IMR-90 (cell line): ENCODE results near the gene NT5DC2. TPM values are rescaled to one million over a fixed set of nuclear protein-coding genes. Genes with fewer than 3 reads are reported as not detected.

Experiments
- ATAC-seq: fragments of 200-7000 bp; cut with Tn5 transposase; 2 replicates; pipeline ENCODE4 v1.9.1; 2020; ENCODE audit warnings: low read depth, mild to moderate bottlenecking, moderate library complexity
- BruUV-seq: library from RNA; stranded (reverse); fragments of 400-500 nt; replicated peaks from 2 replicates; lab custom pipeline; 2021; lab: Mats Ljungman, UMichigan
- CTCF ChIA-PET: fragments of 300-600 bp; formaldehyde crosslinking; extraction: SDS; loops from one replicate; lab custom pipeline; 2021; ENCODE audit warnings: antibody characterized with exemption; lab: Yijun Ruan, JAX
- POLR2A ChIA-PET: fragments of 300-600 bp; sonication (Branson Sonifier 250); formaldehyde crosslinking; loops from one replicate; lab custom pipeline; 2022; ENCODE audit warnings: antibody characterized with exemption; ENCODE audit not compliant: unreplicated experiment; lab: Charles Lee
- DNase-seq: peaks from one replicate; pipeline ENCODE4 v3.0.0; 2013
- H2AFZ ChIP-seq: replicated peaks from 2 replicates; pipeline ENCODE3; 2013; ENCODE audit warnings: low read length, mild to moderate bottlenecking; ENCODE audit not compliant: poor library complexity
- H2AK5ac ChIP-seq: 2 replicates; pipeline ENCODE4 v1.6.1; 2013; ENCODE audit warnings: low read depth, low read length, inconsistent platforms
- H2AK9ac ChIP-seq: replicated peaks from 2 replicates; pipeline ENCODE3; 2013; ENCODE audit warnings: mild to moderate bottlenecking, low read depth, low read length, moderate library complexity; ENCODE audit not compliant: poor library complexity
- H2BK120ac ChIP-seq: 2 replicates; pipeline ENCODE4 v1.6.1; 2013; ENCODE audit warnings: low read depth, low read length, inconsistent platforms
- H2BK15ac ChIP-seq: 3 replicates; pipeline ENCODE4 v1.6.1; 2013; ENCODE audit warnings: low read depth, low read length, inconsistent platforms
- H2BK20ac ChIP-seq: 2 replicates; pipeline ENCODE4 v1.6.1; 2013; ENCODE audit warnings: low read depth, mild to moderate bottlenecking, inconsistent platforms, low read length, moderate library complexity
- H2BK5ac ChIP-seq: 2 replicates; pipeline ENCODE4 v1.6.1; 2013; ENCODE audit warnings: mild to moderate bottlenecking, low read depth, low read length, inconsistent platforms; ENCODE audit not compliant: poor library complexity, severe bottlenecking
- H3K14ac ChIP-seq: replicated peaks from 2 replicates; pipeline ENCODE4 v1.6.1; 2013; ENCODE audit warnings: low read depth, low read length, inconsistent platforms
- H3K18ac ChIP-seq: 2 replicates; pipeline ENCODE4 v1.6.1; 2013; ENCODE audit warnings: low read depth, low read length, control low read depth
- H3K23ac ChIP-seq: 2 replicates; pipeline ENCODE4 v1.6.1; 2013; ENCODE audit warnings: low read depth, low read length, inconsistent platforms
- H3K27ac ChIP-seq: 2 replicates; pipeline ENCODE4 v1.5.1; 2013; ENCODE audit warnings: mild to moderate bottlenecking, control low read depth, low read length; ENCODE audit not compliant: insufficient read depth
- H3K27me3 ChIP-seq: 2 replicates; pipeline ENCODE4 v1.6.1; 2013; ENCODE audit warnings: low read length; ENCODE audit not compliant: control insufficient read depth, insufficient read depth
- H3K36me3 ChIP-seq: 2 replicates; pipeline ENCODE4 v1.6.1; 2013; ENCODE audit warnings: low read length, mixed read lengths; ENCODE audit not compliant: control insufficient read depth, insufficient read depth
- H3K4ac ChIP-seq: 2 replicates; pipeline ENCODE4 v1.6.1; 2013; ENCODE audit warnings: low read depth, low read length, inconsistent platforms
- H3K4me1 ChIP-seq: 2 replicates; pipeline ENCODE4 v1.6.1; 2013; ENCODE audit warnings: low read length, mixed read lengths; ENCODE audit not compliant: control insufficient read depth, insufficient read depth
- H3K4me2 ChIP-seq: 2 replicates; pipeline ENCODE4 v1.6.1; 2013; ENCODE audit warnings: low read depth, mild to moderate bottlenecking, control low read depth, low read length, moderate library complexity
- H3K4me3 ChIP-seq: 2 replicates; pipeline ENCODE4 v1.5.1; 2013; ENCODE audit warnings: low read depth, mild to moderate bottlenecking, control low read depth, low read length, moderate library complexity; ENCODE audit not compliant: insufficient read depth
- H3K56ac ChIP-seq: 2 replicates; pipeline ENCODE4 v1.6.1; 2013; ENCODE audit warnings: low read length, inconsistent platforms; ENCODE audit not compliant: insufficient read depth; ENCODE audit errors: extremely low read depth
- H3K79me1 ChIP-seq, 2 experiments: 2 replicates each; pipeline ENCODE4 v1.6.1; 2013; ENCODE audit warnings: low read length in 2 of 2, inconsistent platforms in 1 of 2, low read depth in 1 of 2
- H3K9ac ChIP-seq: 2 replicates; pipeline ENCODE4 v1.6.1; 2013; ENCODE audit warnings: low read depth, low read length, control low read depth
- H3K9me1 ChIP-seq: 2 replicates; pipeline ENCODE4 v1.6.1; 2013; ENCODE audit warnings: low read length, inconsistent platforms; ENCODE audit not compliant: insufficient read depth
- H3K9me3 ChIP-seq: 2 replicates; pipeline ENCODE4 v1.6.1; 2013; ENCODE audit warnings: low read length; ENCODE audit not compliant: control insufficient read depth, insufficient read depth
- H4K20me1 ChIP-seq: 2 replicates; pipeline ENCODE4 v1.6.1; 2013; ENCODE audit warnings: low read length, inconsistent platforms; ENCODE audit not compliant: insufficient read depth
- H4K5ac ChIP-seq: 2 replicates; pipeline ENCODE4 v1.6.1; 2013; ENCODE audit warnings: mild to moderate bottlenecking, low read depth, low read length, control low read depth
- H4K8ac ChIP-seq, 2 experiments: 2 replicates each; pipeline ENCODE4 v1.6.1; 2013; ENCODE audit warnings: low read depth in 2 of 2, low read length in 2 of 2, control low read depth in 1 of 2, inconsistent platforms in 1 of 2
- H4K91ac ChIP-seq: 2 replicates; pipeline ENCODE4 v1.6.1; 2013; ENCODE audit warnings: low read depth, low read length, inconsistent platforms; ENCODE audit not compliant: insufficient read depth
- CTCF ChIP-seq: conservative IDR thresholded peaks from 2 replicates; pipeline ENCODE4 v1.5.1; 2012; ENCODE audit warnings: mild to moderate bottlenecking, low read depth, low read length, improper control_type of control experiment
- POLR2A ChIP-seq: IDR thresholded peaks from 2 replicates; pipeline ENCODE4 v1.6.1; 2012; ENCODE audit warnings: mild to moderate bottlenecking, low read depth, low read length
- RAD21 ChIP-seq: IDR thresholded peaks from 2 replicates; pipeline ENCODE4 v1.6.1; 2012; ENCODE audit warnings: low read length, improper control_type of control experiment
- WGBS, 2 experiments: methylation state at CpG; one replicate each; pipeline versions ENCODE4 v1.1.5 to v1.1.7; 2013; ENCODE audit warnings: missing lambda C conversion rate in 2 of 2; ENCODE audit not compliant: insufficient read length in 1 of 2; ENCODE audit errors: extremely low coverage in 2 of 2; 5-methylcytosine and 5-hydroxymethylcytosine counted together
- dilution Hi-C: fragments of 300-500 bp; cut with HindIII; formaldehyde crosslinking; loops from one replicate; pipeline ENCODE4 v1.14.3; 2018; ENCODE audit warnings: low sequenced_read_pairs; ENCODE audit not compliant: unreplicated experiment
- in situ Hi-C: fragments of 300-500 bp; cut with MboI; formaldehyde crosslinking; loops from 3 replicates; pipeline ENCODE4 v1.14.3; 2019; ENCODE audit warnings: low sequenced_read_pairs, inconsistent platforms, mixed read lengths
- intact Hi-C: fragments of 100-400 bp; cut with micrococcal nuclease; formaldehyde crosslinking; loops from 2 replicates; pipeline ENCODE4 v1.10.0; 2022
- polyA plus RNA-seq, 3 experiments: library from polyadenylated mRNA; depleted of rRNA; stranded (reverse); fragments of >200 nt; gene quantifications; 2 replicates each; pipeline ENCODE4 v1.2.3, GENCODE V29; 2012; ENCODE audit warnings: low replicate concordance in 1 of 3
- total RNA-seq: library from RNA; depleted of rRNA; stranded (reverse); fragments of >200 nt; gene quantifications from 2 replicates; pipeline ENCODE4 v1.2.3, GENCODE V29; 2012

The NT5DC2 gene
- total and polyA plus RNA-seq, 2 of the 4 experiments (the other 2 are of a cell fraction), result 161 to 200 TPM

GRCh38 chr3:52481819-52482521, 51.7 kb downstream of the NT5DC2 start:
- Histone ChIP-seq H3K14ac (no peak overlapping the region), H3K56ac (no peak overlapping the region), H3K9me1 (peaks cover 19% of the 10 kb centered on the region; the same call in 1 of the 2 replicates), H4K5ac (no peak overlapping the region), H3K27me3 (no peaks in the 10 kb centered on the region), H4K20me1 (peaks cover 32% of the 10 kb centered on the region), H3K9ac (no peak overlapping the region), H4K8ac (no peak overlapping the region), H2AFZ (no peak overlapping the region), H3K27ac (no peak overlapping the region), H3K36me3 (peaks cover 83% of the 10 kb centered on the region), H3K9me3 (no peaks in the 10 kb centered on the region), H4K91ac (no peak overlapping the region), H2BK120ac (no peak overlapping the region), H3K79me1 (peaks cover 6 to 47% of the 10 kb centered on the region in 2 experiments; a peak in 3 of 4 replicates), H3K18ac (no peak overlapping the region), H2AK9ac (no peak overlapping the region), H2BK15ac (no peak overlapping the region), H2BK20ac (no peak overlapping the region), H3K23ac (no peak overlapping the region), H3K4me2 (no peak overlapping the region), H3K4me3 (no peak overlapping the region), H2BK5ac (no peak overlapping the region), H3K4ac (no peak overlapping the region), H3K4me1 (peaks cover 13% of the 10 kb centered on the region; the same call in 1 of the 2 replicates), H2AK5ac (no peak overlapping the region)
- in situ Hi-C loops, result no loop called here
- ATAC-seq (no peak), DNase-seq (peak; percentile 4)
- BruUV-seq, result no TSS peak
- dilution Hi-C loops, result no loop called here
- WGBS, 2 experiments, result 80% methylated on average over 3 of the region's 23 CpGs; no CpG with 5 or more reads in 1 of the 2 experiments
- intact Hi-C loops, result no loop called here
- ChIA-PET POLR2A (no interaction called here), CTCF (interaction anchor here (0.9 kb wide), 1 partner anchor 10 kb away, joined by 3 read pairs; no protein-coding TSS in a partner anchor)
- TF ChIP-seq RAD21, result peak; percentile 11; the same call in 1 of the 2 replicates
- no peak for TF ChIP-seq POLR2A
- peak; percentile 35 for TF ChIP-seq CTCF
